SW 1271 (cell line): ENCODE results near the gene UBN1.
"Not testable (repeated sequence)": the region's sequence is repeated elsewhere in the genome, so short reads cannot be mapped to it uniquely, and the experiment has no call there.

Experiments used
- DNase-seq, 2 experiments: peaks; one replicate each; lab custom pipeline; 2025; lab: John Stamatoyannopoulos, UW

The UBN1 gene

GRCh38 chr16:4904942-4905615, 57.8 kb downstream of the UBN1 start:
- DNase-seq = no peak

- DNase-seq = no peak
Measured at GRCh38 chr16:4908854-4909401, 61.6 kb downstream of the UBN1 start.

GRCh38 chr16:4909825-4910224, 62.5 kb downstream of the UBN1 start:
- no peak for DNase-seq

- DNase-seq = no peak
Measured at GRCh38 chr16:4910828-4911227, 63.5 kb downstream of the UBN1 start.

GRCh38 chr16:4911970-4912386, 64.7 kb downstream of the UBN1 start:
- no peak for DNase-seq

- DNase-seq = no peak
Measured at GRCh38 chr16:4913130-4913773, 66.0 kb downstream of the UBN1 start.

- DNase-seq = no peak
Measured at GRCh38 chr16:4913774-4914525, 66.7 kb downstream of the UBN1 start.

- no peak for DNase-seq
Measured at GRCh38 chr16:4914528-4915225, 67.4 kb downstream of the UBN1 start.

- no peak for DNase-seq
Measured at GRCh38 chr16:4915226-4915761, 68.0 kb downstream of the UBN1 start.

- no peak for DNase-seq
Measured at GRCh38 chr16:4917117-4917516, 69.8 kb downstream of the UBN1 start.

GRCh38 chr16:4918781-4919251, 71.5 kb downstream of the UBN1 start:
- DNase-seq = no peak

GRCh38 chr16:4920826-4921225, 73.5 kb downstream of the UBN1 start:
- DNase-seq = no peak

GRCh38 chr16:4922721-4923342, 75.6 kb downstream of the UBN1 start:
- no peak for DNase-seq

GRCh38 chr16:4923853-4924252, 76.6 kb downstream of the UBN1 start:
- DNase-seq = no peak

- DNase-seq = no peak
Measured at GRCh38 chr16:4924593-4925292, 77.5 kb downstream of the UBN1 start.

GRCh38 chr16:4925293-4925607, 78.0 kb downstream of the UBN1 start:
- DNase-seq = no peak

GRCh38 chr16:4925791-4926190, 78.5 kb downstream of the UBN1 start:
- no peak for DNase-seq

GRCh38 chr16:4926928-4927327, 79.6 kb downstream of the UBN1 start:
- no peak for DNase-seq

GRCh38 chr16:4927661-4928060, 80.4 kb downstream of the UBN1 start:
- no peak for DNase-seq

GRCh38 chr16:4928227-4928626, 80.9 kb downstream of the UBN1 start:
- no peak for DNase-seq

- DNase-seq = not testable (repeated sequence)
Measured at GRCh38 chr16:4929619-4930018, 82.3 kb downstream of the UBN1 start.
